OCI-LY7 (cell line): Measurements from ENCODE around the gene MAP1A.

Experiments used
- CTCF ChIP-seq: fragments of 200-600 bp; sonication (generic); conservative IDR thresholded peaks from 2 replicates; pipeline ENCODE4 v1.5.1; 2014; ENCODE audit warnings: mild to moderate bottlenecking, antibody characterized with exemption, low read length, moderate library complexity, mixed read lengths
- EZH2phosphoT487 ChIP-seq: fragments of 200-600 bp; sonication (generic); IDR thresholded peaks from 2 replicates; pipeline ENCODE4 v1.6.1; 2018; ENCODE audit warnings: low read depth, borderline replicate concordance, mild to moderate bottlenecking, mixed run types, antibody characterized with exemption, low read length, moderate library complexity, mixed read lengths

- TF ChIP-seq CTCF = peak; percentile 43; the same call in 1 of the 2 replicates
- no peak for TF ChIP-seq EZH2phosphoT487
Measured at GRCh38 chr15:43510200-43511011, 7.0 kb upstream of the MAP1A start.
